Gastrocnemius medialis (tissue), 4 donors: ENCODE measurements around the gene HACD3.

Experiments used
- CTCF ChIP-seq, 5 experiments: fragments of 450-650 bp in 3 of 5; fragments of 200-600 bp in 2 of 5; sonication (generic) in 2 of 5; IDR thresholded peaks in 4 of 5; conservative IDR thresholded peaks in 1 of 5; 1 replicate in 4 of 5; 2 replicates in 1 of 5; pipeline ENCODE4 v1.5.1; 2016 to 2019; ENCODE audit warnings: antibody characterized with exemption in 5 of 5, mild to moderate bottlenecking in 3 of 5, moderate library complexity in 3 of 5
- POLR2A ChIP-seq, 2 donors: fragments of 450-650 bp; IDR thresholded peaks; one replicate each; pipeline ENCODE4 v1.6.1; 2017; ENCODE audit warnings: antibody characterized with exemption in 2 of 2, mild to moderate bottlenecking in 2 of 2, moderate library complexity in 2 of 2

DNA sequence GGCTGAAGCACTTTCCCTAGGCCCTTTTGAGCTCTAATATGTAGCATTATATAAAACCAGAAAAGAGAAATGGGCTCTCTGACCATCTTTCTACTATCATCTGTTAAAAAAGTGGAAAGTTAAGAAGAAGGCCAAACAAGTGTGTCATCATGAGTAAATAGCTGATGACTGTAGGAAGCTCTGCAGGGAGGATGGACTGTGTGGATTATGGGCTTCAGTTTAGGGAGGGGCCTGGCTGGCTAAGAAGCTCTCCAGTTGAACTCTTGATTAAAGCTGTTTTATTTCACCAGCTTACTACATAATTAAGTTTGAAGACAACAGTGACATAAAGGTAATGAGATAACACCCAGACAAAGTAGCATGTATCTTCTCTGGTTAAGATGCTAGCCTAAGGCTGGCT is 50.0 kb downstream of the HACD3 start:
- TF ChIP-seq POLR2A (IDR thresholded peaks at IDR 0.05) (no peak), CTCF (IDR thresholded peaks at IDR 0.05 in 4 of 5, conservative IDR thresholded peaks at IDR 0.05 in 1 of 5) (no peak)
